Measurements from ENCODE around the gene MALRD1.

Gene MALRD1

GRCh38 chr10:19580691-19581090 is 532.1 kb downstream of the MALRD1 start:
- DNase-seq: no peak

- DNase-seq: no peak
Observed at GRCh38 chr10:19588608-19589007, 540.0 kb downstream of the MALRD1 start.

- no peak for DNase-seq
Observed at GRCh38 chr10:19592276-19592675, 543.7 kb downstream of the MALRD1 start.

GRCh38 chr10:19595212-19595845 is 546.7 kb downstream of the MALRD1 start:
- no peak for DNase-seq

GRCh38 chr10:19605806-19606205 is 557.2 kb downstream of the MALRD1 start:
- DNase-seq: no peak

- DNase-seq: no peak
Observed at GRCh38 chr10:19606968-19607367, 558.4 kb downstream of the MALRD1 start.

GRCh38 chr10:19611775-19612174 is 563.2 kb downstream of the MALRD1 start:
- DNase-seq: no peak

- no peak for DNase-seq
Observed at GRCh38 chr10:19616966-19617365, 568.4 kb downstream of the MALRD1 start.

- DNase-seq: no peak
Observed at GRCh38 chr10:19620811-19621210, 572.2 kb downstream of the MALRD1 start.

- DNase-seq: no peak
Observed at GRCh38 chr10:19623321-19623720, 574.7 kb downstream of the MALRD1 start.

- no peak for DNase-seq
Observed at GRCh38 chr10:19626156-19626555, 577.6 kb downstream of the MALRD1 start.

- DNase-seq: no peak
Observed at GRCh38 chr10:19628767-19629560, 580.4 kb downstream of the MALRD1 start.

- DNase-seq: no peak
Observed at GRCh38 chr10:19629567-19629966, 581.0 kb downstream of the MALRD1 start.

GRCh38 chr10:19634163-19634562 is 585.6 kb downstream of the MALRD1 start:
- no peak for DNase-seq

GRCh38 chr10:19638182-19638895 is 589.7 kb downstream of the MALRD1 start:
- DNase-seq: no peak

GRCh38 chr10:19638896-19639233 is 590.3 kb downstream of the MALRD1 start:
- DNase-seq: no peak

GRCh38 chr10:19640566-19641263 is 592.1 kb downstream of the MALRD1 start:
- DNase-seq: no peak

GRCh38 chr10:19651549-19651948 is 602.9 kb downstream of the MALRD1 start:
- DNase-seq: no peak

- DNase-seq: no peak
Observed at GRCh38 chr10:19652750-19653149, 604.1 kb downstream of the MALRD1 start.

GRCh38 chr10:19653931-19654330 is 605.3 kb downstream of the MALRD1 start:
- DNase-seq: no peak

- no peak for DNase-seq
Observed at GRCh38 chr10:19654576-19654975, 606.0 kb downstream of the MALRD1 start.

- DNase-seq: no peak
Observed at GRCh38 chr10:19656420-19657042, 607.9 kb downstream of the MALRD1 start.

- DNase-seq: no peak
Observed at GRCh38 chr10:19658131-19658530, 609.5 kb downstream of the MALRD1 start.

Data from CD4-positive, alpha-beta T cell treated with Interleukin-17A for 1 hour (primary cell).